ENCODE measurements around the gene GMDS. TPM values are rescaled to one million over a fixed set of nuclear protein-coding genes. Genes with fewer than 3 reads are reported as not detected.

GMDS gene
- total RNA-seq, 1 experiment from 2014 or later = 31.1 TPM

DNA sequence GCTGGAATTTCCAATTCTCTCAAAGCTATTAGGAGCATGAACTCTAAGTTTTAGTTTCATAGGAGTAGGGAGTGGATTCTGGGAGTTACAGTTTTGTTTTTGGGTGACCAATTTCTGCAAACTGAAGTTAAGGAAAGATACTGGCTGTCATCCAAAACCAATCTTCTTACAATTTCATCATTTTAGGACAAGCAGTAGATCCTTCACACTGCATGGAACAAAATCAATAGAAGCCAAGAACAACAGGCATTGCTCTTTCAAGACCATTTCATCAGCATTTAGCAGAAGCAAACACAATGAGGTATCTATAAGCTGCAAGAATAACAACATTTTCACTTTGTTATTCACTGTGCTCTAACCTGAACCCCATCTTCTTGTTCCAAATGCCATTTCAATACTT lies 173.0 kb downstream of the GMDS start:
- Mint-ChIP-seq H3K27me3 (ENCODE audit: insufficient read depth, unreplicated experiment) (no peaks in the 10 kb centered on the region), H3K4me1 (ENCODE audit: low read depth, unreplicated experiment) (no peaks in the 10 kb centered on the region), H3K27ac (ENCODE audit: unreplicated experiment) (no peak overlapping the region), H3K36me3 (ENCODE audit: insufficient read depth, unreplicated experiment) (no peaks in the 10 kb centered on the region), H3K4me3 (ENCODE audit: unreplicated experiment) (no peak overlapping the region), H3K9me3 (ENCODE audit: unreplicated experiment) (no peaks in the 10 kb centered on the region)
- Histone ChIP-seq H3K4me3 (ENCODE audit: low read depth, low read length) (no peak overlapping the region), H3K4me1 (no peaks in the 10 kb centered on the region), H3K27me3 (replicated peaks; ENCODE audit: control insufficient read depth, insufficient read depth, low read length) (no peaks in the 10 kb centered on the region), H3K9me3 (no peaks in the 10 kb centered on the region), H3K36me3 (ENCODE audit: control insufficient read depth, insufficient read depth, low read length) (no peaks in the 10 kb centered on the region)
- no peak for DNase-seq
- POLR2A ChIA-PET = no interaction called here
- TF ChIP-seq CTCF (IDR thresholded peaks at IDR 0.05; ENCODE audit: insufficient read depth in 1 of 2, low read depth in 1 of 2, low read length in 1 of 2, severe bottlenecking in 1 of 2, unreplicated experiment in 1 of 2) = no peak
- BruUV-seq (replicated peaks) = no TSS peak
- intact Hi-C loops (cut with micrococcal nuclease; ENCODE audit: unreplicated experiment) = no loop called here
- CTCF ChIA-PET = no interaction called here

- H3K36me3 Mint-ChIP-seq (ENCODE audit: insufficient read depth, unreplicated experiment) = no peaks in the 10 kb centered on the region
- DNase-seq = no peak
- POLR2A ChIA-PET = no interaction called here
Measured at GRCh38 chr6:2063547-2063946, 181.9 kb downstream of the GMDS start.

DNA sequence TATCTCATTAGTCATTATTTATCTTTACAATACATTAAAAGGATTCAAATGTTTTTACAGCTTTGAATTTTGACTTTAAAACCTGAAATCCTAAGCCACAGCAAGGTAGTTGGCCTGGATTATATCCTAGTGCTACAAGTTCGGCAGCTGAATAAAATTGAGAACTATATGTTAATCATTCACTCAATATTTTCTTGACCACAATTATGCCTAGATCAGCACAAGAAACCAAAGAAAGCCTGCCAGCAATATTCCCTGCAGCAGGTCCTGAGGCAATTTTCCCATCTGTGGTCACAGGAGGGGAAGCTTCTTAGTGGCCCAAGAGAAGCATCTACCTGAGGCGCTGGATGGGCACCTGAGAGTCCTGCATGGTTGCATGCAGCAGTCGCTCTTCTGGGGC lies 183.5 kb downstream of the GMDS start:
- CTCF ChIA-PET = no interaction called here
- TF ChIP-seq CTCF (IDR thresholded peaks at IDR 0.05; ENCODE audit: insufficient read depth in 1 of 2, low read depth in 1 of 2, low read length in 1 of 2, severe bottlenecking in 1 of 2, unreplicated experiment in 1 of 2) = no peak
- no TSS peak for BruUV-seq (replicated peaks)
- Mint-ChIP-seq H3K9me3 (ENCODE audit: unreplicated experiment) (peaks cover 12% of the 10 kb centered on the region), H3K4me3 (ENCODE audit: unreplicated experiment) (no peak overlapping the region), H3K36me3 (ENCODE audit: insufficient read depth, unreplicated experiment) (no peaks in the 10 kb centered on the region), H3K27me3 (ENCODE audit: insufficient read depth, unreplicated experiment) (no peaks in the 10 kb centered on the region), H3K27ac (ENCODE audit: unreplicated experiment) (no peak overlapping the region), H3K4me1 (ENCODE audit: low read depth, unreplicated experiment) (peaks cover 9% of the 10 kb centered on the region)
- H3K4me1 ChIP-seq = no peaks in the 10 kb centered on the region
- DNase-seq = no peak
- intact Hi-C loops (cut with micrococcal nuclease; ENCODE audit: unreplicated experiment) = no loop called here
- POLR2A ChIA-PET = no interaction called here
- no peaks in the 10 kb centered on the region for H3K36me3 ChIP-seq (ENCODE audit: control insufficient read depth, insufficient read depth, low read length)
- H3K9me3 ChIP-seq = no peaks in the 10 kb centered on the region
- no peaks in the 10 kb centered on the region for H3K27me3 ChIP-seq (replicated peaks; ENCODE audit: control insufficient read depth, insufficient read depth, low read length)
- no peak overlapping the region for H3K4me3 ChIP-seq (ENCODE audit: low read depth, low read length)

More at GRCh38 chr6:2063547-2063946, 181.9 kb downstream of the GMDS start:
- H3K27ac Mint-ChIP-seq (ENCODE audit: unreplicated experiment) = no peak overlapping the region
- intact Hi-C loops (cut with micrococcal nuclease; ENCODE audit: unreplicated experiment) = no loop called here
- TF ChIP-seq CTCF (IDR thresholded peaks at IDR 0.05; ENCODE audit: insufficient read depth in 1 of 2, low read depth in 1 of 2, low read length in 1 of 2, severe bottlenecking in 1 of 2, unreplicated experiment in 1 of 2) = no peak
- H3K4me3 Mint-ChIP-seq (ENCODE audit: unreplicated experiment) = no peak overlapping the region
- no peaks in the 10 kb centered on the region for H3K27me3 ChIP-seq (replicated peaks; ENCODE audit: control insufficient read depth, insufficient read depth, low read length)
- H3K27me3 Mint-ChIP-seq (ENCODE audit: insufficient read depth, unreplicated experiment) = no peaks in the 10 kb centered on the region
- CTCF ChIA-PET = no interaction called here
- no peaks in the 10 kb centered on the region for H3K36me3 ChIP-seq (ENCODE audit: control insufficient read depth, insufficient read depth, low read length)
- H3K4me1 Mint-ChIP-seq (ENCODE audit: low read depth, unreplicated experiment) = peaks cover 9% of the 10 kb centered on the region
- H3K9me3 Mint-ChIP-seq (ENCODE audit: unreplicated experiment) = peaks cover 12% of the 10 kb centered on the region
- no TSS peak for BruUV-seq (replicated peaks)
- H3K4me1 ChIP-seq = no peaks in the 10 kb centered on the region
- H3K9me3 ChIP-seq = no peaks in the 10 kb centered on the region
- H3K4me3 ChIP-seq (ENCODE audit: low read depth, low read length) = no peak overlapping the region

Data from Caco-2 (cell line).